ENCODE data around the gene TAS2R4.
"Not testable (repeated sequence)": the region's sequence is repeated elsewhere in the genome, so short reads cannot be mapped to it uniquely, and the experiment has no call there.

TAS2R4 gene

GRCh38 chr7:141822432-141822831, 46.0 kb downstream of the TAS2R4 start:
- DNase-seq, ATAC-seq: not testable (repeated sequence)

All from stimulated activated naive CD8-positive, alpha-beta T cell treated with anti-CD3 and anti-CD28 coated beads, Interleukin-15, Interleukin-2, amounts not matched to agents 100 U/mL and 50 U/mL, for 24 hours (primary cell).